Aortic smooth muscle cell (primary cell): ENCODE results near the gene UBR3. TPM values are rescaled to one million over a fixed set of nuclear protein-coding genes. Genes with fewer than 3 reads are reported as not detected.

Experiments used
- total RNA-seq: library from RNA; depleted of rRNA; stranded (reverse); fragments of >200 nt; gene quantifications from 2 replicates; pipeline ENCODE4 v1.2.3, GENCODE V29; 2014

Gene UBR3
- 45.4 and 54.5 TPM in 2 replicates for total RNA-seq

GRCh38 chr2:169827272-169828140 lies at the start of gene UBR3:
Gene UBR3, plus strand, starts transcription at chr2:169827454. Its CDS starts 54 bp downstream, at chr2:169827508.

GRCh38 chr2:169798718-169799592 lies 28.3 kb upstream of the UBR3 start, which contains the start of gene SSB:
Gene SSB, plus strand, starts transcription at chr2:169798871. Its CDS starts 2,090 bp downstream, at chr2:169800961.

GRCh38 chr2:169824373-169825333 lies 2.6 kb upstream of the UBR3 start, which contains the start of gene METTL5:
Gene METTL5, minus strand, starts transcription at chr2:169824905. Its CDS starts 308 bp downstream, at chr2:169824597.

Other genes starting within 250 kb of the UBR3 start
- 24.8 and 28.0 TPM in 2 replicates for gene PPIG, start 243.1 kb upstream of the UBR3 start, total RNA-seq
- under 0.01 TPM in 1 of 2 replicates, not detected in the other for gene CFAP210, start 133.0 kb upstream of the UBR3 start, total RNA-seq
- 1.6 and 1.8 TPM in 2 replicates for gene PHOSPHO2, start 133.0 kb upstream of the UBR3 start, total RNA-seq
- gene KLHL23, start 93.6 kb upstream of the UBR3 start, total RNA-seq: 2.5 and 2.6 TPM in 2 replicates
- 102 TPM in 2 replicates for gene SSB, start 28.6 kb upstream of the UBR3 start, total RNA-seq
- 48.6 and 60.9 TPM in 2 replicates for gene METTL5, start 2.5 kb upstream of the UBR3 start, total RNA-seq